Activated CD8-positive, alpha-beta memory T cell treated with anti-CD3 and anti-CD28 coated beads, Interleukin-2, amount 50 U/mL, for 1 hour (primary cell): Measurements from ENCODE around the gene CYP27C1.
"Not testable (repeated sequence)": the region's sequence is repeated elsewhere in the genome, so short reads cannot be mapped to it uniquely, and the experiment has no call there.

Experiments
- DNase-seq: peaks from one replicate; pipeline ENCODE4 v3.0.0-alpha.2; 2020; ENCODE audit errors: extremely low read depth

The CYP27C1 gene

DNA sequence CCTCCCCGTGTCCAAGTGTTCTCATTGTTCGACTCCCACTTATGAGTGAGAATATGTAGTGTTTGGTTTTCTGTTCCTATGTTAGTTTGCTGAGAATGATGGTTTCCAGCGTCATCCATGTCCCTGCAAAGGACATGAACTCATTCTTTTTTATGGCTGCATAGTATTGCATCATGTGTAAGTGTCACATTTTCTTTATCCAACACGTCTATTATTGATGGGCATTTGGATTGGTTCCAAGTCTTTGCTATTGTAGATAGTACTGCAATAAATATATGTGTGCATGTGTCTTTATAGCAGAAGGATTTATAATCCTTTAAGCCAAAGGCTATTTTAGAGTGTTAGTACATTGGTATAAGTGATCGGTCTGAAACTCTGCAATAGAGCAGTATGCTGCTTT, 4.0 kb upstream of the CYP27C1 start:
- not testable (repeated sequence) for DNase-seq

DNA sequence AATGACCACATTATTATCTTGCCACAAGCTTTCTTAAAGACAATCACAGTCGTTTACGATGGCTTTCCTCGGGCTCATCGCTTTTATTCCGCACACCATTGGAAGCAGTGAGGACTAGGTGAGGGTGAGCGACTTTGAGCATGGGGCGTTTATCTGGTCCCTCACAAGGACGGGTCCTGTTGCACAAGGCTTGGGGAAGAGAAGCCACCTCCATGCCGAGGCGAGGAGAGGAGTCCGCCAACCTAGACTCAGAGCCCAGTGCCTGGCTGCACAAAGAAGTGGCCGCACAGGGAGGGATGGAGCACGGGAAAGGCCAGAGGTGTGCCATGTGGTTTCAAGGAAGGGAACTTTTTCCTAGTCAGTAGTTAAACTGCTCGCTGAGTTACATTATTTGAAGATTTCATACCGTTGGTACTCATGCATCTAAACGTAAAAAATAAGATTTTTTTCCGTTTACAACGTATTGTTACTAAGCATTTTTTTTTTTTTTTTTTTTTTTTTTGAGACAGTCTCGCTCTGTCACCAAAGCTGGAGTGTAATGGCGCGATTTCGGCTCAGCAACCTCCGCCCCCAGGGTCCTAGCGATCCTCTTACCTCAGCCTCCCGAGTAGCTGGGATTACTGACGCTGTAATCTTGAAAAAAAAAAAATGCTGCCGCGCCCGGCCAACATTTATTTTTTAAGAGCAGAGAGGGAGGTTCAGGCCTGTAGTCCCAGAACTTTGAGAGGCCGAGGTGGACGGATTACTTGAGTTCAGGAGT, 849 bp upstream of the CYP27C1 start:
- no peak for DNase-seq

DNA sequence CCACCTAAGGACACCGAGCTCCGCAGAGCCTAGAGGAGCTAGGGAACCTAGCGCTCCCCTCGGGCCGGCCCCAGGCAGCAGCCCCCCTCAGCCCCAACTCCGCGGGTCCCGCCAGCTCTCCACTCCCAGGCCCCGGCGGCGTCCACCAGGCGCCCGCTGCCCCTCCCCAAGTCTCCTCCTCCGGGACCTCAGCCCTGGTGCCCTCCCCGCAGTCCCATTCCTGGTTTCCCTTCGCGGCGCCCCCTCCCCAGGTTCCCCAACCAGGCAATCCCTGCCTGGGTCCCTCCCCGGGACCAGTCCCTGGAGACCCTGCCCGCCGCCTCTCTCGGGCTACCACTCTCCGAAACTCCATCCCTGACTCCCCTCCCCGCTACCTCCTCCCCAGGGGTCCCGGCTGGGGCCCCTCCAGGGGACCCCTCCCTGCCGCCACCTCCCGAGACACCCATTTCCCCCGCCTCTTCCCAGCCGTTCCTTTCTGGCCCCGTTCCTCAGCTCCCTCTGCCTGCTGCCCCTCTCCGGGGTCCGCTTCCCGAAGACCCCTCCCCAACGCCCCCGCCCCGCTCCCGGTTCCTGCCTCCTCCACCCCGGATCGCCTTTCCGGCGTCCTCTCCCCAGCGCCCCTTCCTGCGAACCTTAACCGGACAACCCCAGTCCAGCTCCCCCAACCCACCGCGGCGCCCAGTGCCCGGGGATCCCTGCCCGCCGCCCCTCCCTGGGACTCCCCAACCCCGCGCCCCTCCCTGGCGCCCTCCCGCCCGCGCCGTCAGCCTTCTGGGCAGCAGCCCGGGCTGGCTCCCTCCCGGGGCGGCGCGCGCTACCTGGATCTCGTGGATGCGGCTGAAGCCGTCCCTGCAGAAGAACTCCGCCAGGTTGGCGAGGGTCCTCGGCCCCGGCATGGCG, 678 bp downstream of the CYP27C1 start:
- DNase-seq, result no peak

DNA sequence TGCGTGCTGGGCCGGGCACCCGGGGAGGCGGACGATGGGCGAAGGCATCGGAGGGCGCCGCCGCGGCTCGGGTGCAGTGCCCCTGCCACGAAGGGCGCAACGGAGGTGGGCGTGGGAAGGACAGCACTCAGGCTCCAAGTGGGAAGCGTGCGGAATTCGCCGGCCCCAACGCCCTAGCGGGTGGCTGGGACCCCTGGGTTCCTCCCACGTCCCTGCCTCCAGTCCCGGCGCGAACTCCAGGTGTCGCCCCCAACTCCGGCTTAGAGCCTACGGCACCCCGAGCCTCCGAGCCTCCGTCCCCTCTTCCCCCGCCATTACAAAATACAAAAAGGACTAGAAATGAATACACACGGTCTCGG, 1.3 kb downstream of the CYP27C1 start:
- no peak for DNase-seq

DNA sequence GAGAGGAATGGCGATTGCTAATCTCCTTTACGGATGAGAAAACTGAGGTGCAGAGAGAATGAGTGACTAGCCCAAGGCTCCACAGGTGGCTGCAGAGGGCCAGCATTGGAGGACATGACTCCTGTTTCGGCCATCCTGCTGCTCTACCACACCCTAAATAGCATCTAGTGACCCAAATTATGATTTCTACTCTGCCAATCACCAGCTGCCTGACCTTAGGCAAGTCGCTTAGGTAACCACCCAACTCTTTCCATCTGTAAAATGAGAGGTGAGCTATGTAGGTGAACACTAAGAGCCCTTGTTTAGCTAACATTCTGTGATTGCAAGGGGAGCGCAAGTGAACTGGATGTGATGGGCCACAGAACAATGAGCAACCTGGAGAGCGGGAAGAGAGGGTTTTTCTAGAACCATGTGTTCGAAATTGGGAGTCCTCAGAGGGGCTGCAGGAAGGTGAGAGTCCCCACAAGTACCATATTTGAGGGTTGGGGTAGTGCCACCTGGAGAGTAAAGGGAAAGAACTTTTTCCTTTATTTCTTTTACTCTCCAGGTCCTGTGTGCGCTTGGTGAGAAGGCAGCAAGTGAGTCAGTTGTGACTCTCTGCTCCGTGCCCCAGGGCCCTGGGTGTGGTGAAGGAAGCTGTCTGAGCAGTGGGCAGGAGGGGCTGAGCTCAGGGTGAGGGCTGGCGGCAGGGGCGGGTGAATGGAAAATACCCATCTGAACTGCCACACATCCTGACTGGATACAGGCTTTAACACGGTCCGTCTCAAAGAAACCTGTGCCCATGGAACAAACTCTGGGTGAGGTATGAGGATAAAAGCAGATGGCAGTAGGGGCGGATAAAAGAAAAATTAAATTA, 2.4 kb downstream of the CYP27C1 start:
- DNase-seq, result no peak

DNA sequence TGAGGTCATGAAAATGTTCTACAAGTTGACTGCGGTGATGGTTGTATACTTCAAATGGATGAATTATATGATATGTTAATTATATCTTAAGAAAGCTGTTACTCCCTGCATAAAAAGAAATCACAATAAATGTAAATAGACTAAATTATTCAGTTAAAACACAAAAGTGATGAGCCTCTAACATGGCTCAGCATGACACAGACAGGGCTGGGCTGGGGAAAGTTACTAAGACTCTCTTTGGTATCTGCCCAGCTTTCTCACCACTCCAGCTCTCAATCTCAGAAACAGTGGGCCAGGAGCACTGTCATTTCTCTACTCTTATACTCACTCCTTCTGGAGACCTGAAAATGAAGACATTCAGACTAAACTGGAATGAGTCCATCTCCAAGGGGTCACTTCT, 3.5 kb downstream of the CYP27C1 start:
- DNase-seq, result no peak

DNA sequence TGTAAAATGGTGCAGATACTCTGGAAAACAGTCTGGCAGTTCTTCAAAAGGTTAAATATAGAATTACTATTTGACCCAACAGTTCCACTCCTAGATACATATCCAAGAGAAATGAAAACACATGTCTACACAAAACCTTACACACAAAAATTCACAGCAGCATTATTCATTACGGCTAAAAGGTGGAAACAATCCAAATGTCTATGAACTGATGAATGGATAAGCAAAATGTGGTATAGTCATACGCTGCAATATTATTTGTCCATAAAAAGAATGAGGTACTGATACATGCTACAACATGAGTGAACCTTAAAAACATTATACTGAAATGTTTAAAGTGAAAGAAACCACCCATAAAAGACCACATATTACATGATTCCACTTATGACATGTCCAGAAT, 4.0 kb downstream of the CYP27C1 start:
- no peak for DNase-seq

DNA sequence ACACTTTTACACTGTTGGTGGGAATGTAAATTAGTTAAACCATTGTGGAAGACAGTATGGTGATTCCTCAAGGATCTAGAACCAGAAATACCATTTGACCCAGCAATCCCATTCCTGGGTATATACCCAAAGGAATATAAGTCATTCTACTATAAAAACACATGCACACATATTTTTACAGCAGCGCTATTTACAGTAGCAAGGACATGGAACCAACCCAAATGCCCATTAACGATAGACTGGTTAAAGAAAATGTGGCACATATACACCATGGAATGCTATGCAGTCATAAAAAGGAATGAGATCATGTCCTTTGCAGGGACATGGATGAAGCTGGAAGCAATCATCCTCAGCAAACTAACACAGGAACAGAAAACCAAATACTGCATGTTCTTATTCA, 5.9 kb downstream of the CYP27C1 start:
- DNase-seq, result not testable (repeated sequence)

DNA sequence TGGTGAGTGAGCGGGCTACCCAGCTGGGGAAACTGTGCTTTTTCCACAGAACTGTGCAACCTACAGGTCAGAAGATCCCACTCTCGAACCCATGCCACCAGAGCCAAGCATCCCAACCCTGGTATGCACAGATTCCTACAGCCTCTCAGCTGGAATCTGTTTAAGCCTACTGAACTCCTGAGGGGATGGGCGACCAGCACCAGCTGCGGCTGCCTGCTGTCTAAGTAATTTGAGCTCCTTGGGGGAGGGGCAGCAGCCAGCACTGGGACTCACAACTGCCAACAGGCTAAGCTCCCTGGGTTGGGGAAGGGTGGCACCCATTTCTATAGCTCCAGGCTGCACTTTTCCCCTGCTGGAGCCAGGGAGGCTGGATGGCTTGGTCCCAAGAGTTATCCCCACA, 11.8 kb downstream of the CYP27C1 start:
- no peak for DNase-seq

DNA sequence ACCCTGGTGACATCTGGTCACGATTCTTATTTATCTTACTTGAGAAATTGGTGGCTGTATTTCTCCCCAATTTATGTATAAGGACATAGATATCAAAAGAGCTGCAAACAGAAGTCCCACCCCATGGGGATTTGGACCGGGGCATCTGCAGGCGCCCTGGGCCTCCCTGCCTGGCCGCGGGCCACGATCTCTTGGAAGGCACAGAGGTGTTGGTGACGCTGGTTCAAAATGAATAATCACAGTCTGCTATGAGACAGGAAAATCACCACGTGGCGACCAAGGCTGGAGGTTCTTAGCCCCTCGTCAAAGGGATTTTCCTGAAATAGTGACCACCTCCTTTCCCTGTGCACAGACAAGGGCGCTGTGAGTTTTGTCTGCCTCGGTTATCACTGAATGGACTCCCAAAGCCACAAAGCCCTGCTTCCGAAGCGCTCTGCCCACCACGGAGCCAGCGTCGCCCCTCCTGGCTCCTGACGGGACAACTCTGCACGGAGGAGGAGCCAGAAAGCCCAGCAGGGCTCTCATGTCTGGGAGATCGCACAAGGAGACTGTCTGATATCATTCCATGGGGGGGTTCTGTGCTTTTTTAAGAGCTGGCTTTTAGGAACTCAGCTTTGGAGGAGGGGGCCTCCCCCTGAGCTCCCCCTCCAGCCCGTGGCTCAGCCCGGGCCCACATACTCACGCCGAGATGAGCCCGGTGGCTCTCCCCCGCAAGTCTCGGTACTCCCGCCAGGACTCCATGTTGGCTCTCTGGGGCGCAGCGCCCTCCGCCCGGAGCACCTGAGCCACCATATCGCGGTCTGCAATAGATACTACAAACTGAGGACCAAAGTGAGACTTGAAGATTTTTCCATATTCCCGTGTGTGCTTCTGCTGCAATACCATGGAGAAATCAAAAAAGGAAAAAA, 14.6 kb downstream of the CYP27C1 start:
- no peak for DNase-seq

DNA sequence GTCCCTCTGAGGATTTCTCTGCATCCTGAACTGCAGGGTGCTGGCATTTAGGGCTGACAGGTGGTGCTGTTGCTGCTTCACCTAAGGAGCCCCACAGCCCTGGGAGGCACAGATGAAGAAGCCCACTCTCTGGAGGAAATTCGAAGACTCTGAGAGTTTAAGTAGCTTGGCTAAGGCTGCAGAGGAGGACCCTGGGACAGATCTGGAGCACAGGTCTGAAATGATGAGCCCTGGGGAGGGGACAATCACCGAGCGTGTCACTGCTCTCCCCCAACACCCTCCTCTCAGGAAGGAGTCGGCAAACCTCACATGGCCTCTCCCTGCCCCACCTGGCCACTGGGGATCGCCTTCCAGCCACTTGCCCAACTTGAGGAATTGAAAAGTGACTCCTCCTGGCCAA, 18.6 kb downstream of the CYP27C1 start:
- DNase-seq, result no peak

DNA sequence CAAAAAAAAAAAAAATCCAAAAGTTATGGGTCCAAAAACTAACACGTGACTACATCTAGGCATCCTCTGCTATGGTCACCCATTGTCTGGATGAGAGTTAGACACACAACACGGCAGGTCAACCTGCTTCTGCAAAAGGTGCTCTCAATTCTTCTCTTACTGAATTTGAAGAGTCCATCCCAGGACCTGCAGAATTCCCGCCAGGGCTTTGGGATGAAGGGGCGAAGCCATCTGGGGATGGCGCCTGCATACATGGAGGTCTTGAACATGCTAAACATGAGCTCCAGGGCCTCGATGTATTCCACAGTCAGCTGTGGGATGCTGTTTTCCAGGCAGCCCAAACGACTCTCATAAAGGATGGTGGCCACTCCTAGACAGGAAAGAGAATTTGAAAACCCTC, 19.1 kb downstream of the CYP27C1 start:
- DNase-seq, result no peak

DNA sequence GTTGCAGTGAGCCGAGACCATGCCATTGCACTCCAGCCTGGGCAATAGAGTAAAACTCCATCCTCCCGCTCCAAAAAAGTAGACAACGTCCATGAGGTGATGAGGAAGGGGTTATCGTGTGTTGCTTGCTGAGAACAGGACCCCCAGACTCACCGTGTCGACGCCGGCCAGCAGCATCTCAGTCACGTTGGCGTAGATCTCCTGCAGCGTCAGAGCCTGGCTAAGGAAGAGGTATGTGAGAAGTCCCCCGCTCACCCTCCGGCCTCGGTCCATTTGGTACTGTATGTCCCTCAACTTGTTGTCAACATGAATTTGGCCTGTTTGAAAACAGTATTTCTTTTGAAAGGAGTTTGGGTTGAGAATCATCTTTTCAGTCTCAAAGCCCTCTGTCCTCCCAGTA, 20.9 kb downstream of the CYP27C1 start:
- DNase-seq, result no peak

DNA sequence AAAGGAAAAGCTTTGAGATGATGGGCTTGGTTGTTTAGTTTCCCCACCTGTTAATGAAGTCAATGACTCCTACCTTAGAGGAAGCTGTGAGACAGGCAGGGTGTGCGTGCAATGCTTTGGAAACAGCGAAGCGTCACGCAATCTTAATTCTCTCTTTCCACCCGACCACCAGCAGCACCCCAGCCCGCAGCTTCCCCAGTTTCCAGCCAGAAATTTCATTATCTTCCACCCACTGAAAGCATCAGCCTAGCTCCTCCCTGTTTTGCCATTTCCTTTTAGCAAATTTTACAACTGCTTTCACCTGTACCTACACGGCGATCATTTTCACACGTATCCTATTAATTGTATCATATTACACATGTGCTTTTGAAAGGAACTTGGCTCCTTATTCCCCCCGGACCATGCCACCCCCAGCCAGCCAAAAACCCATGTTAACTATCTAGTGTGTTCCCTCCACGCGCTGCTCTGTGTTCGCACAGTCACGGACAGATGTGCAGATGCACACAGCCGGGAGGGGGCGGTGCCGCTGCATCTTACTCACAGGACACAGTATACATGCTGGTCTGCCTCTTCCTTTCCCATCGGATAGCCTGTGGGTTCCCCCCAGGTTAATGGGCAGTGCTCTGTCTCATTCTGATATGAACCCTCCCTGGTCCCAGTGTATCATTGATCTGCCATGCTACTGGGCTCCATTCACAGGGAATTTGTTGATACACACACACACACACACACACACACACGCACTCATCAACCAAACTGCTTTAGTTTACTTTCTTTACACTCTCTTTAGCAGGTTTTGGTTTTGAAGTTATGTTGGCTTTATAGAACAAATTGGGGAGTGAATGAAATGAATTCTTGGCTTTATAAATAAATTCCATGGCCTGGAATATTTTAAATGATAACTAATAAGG, 22.4 kb downstream of the CYP27C1 start:
- DNase-seq, result no peak

DNA sequence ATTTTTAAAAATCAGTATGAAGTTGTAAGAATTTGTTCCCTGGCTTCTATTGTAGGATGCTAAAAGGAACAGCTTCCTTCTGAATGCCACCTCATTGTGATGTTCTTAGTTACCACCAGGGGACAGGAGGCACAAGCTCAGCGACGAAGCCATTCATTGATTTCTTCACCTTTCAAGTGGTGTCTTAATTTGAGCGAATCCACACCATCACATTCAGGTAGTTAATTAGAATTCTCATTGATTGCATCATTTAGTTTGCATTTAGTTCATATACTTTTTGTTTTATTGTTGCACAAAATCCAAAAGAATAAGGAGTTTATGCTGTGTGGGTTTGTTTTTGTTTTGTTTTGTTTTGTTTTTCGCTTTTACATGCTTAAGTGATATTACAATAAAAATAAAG, 23.1 kb downstream of the CYP27C1 start:
- no peak for DNase-seq

DNA sequence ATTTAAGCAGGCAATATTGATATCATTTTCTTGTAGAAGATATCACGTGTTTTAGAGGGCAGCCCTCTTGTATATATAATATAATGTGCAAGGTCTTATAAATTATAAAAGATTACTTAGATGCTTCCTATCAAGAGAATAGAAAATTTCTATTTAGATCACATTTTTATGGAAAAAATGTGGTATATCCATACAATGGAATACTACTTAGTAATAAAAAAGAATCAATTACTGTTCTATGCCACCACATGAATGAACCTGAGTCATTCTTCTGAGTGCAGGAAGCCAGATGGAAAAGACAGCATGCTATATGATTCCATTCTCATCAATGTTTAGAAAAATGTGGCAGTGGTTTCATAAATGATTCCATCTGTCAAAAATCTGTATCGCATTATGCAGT, 23.6 kb downstream of the CYP27C1 start:
- no peak for DNase-seq

DNA sequence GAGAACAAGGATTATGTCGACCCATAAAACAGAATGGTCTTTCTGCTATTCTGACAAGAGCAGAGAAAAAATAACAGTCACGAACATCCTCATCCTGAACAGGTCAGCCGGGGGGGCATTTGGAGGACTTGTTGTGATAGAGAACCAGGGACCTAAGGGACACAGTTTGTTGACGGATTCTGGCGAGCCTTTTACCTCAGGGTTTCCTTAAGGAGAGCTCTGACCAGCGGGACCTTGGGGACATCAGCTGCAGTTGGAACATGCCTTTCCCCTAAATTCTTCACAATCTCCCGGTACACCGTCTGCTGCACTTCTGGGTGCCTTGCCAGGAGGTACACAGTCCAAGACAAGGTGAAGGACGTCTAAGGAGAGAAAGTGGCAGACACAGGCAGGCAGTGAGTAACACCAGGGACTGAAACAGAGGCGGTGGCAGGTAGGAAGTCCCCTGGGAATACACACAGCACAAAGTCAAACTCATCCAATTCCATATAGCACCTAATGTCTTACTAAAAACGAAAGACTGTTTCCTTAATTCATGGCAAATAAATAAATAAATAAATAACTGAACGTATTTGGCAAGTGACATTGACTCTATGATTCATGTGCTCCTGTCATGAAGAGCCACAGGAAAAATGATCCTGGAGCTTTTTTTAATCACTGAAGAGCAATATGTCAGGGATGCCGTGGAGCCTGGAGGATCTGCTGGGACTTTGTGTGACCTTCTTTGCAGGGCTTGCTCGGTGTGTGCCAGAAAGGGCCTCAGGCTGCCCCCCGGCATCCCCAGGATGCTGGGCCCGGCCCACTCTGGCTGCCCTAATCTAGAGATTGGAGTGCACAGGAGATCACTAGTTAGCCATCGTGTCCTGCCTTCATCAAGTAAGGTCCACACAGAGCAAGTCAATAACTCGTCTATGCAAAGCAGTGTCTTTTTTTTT, 24.7 kb downstream of the CYP27C1 start:
- DNase-seq, result no peak

DNA sequence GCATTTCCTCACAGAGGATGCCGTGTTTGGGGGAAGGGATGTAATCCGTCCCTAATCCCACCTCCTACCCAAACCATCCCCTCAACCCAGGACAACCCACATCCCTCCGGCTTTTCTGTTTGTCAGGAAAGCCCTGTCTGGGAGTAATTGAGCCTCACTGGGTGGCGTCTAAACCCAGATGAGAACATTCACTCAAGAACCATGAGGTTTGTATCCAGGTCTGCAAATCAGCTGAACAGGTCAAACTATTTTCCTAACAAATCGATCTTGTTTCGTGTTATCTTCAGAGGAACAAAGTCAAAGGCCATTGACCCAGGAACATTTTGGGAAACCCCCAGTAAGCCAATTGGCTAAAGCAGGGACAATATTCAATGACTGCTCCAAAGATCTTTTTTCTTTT, 25.7 kb downstream of the CYP27C1 start:
- no peak for DNase-seq

DNA sequence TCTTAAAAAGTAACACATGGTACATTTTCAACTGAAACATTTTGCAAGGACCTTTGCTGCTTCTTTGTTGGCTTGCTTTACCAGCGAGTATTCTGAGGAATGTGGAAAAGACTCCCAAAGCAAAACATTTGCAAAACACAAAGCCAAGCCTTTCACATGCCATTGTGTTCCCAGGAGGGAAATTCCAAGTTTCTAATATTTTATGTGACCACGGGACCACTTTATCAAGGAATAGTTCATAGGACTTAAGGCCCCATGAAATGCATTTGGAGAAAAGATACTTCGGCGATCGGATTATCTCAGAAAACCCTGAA, 26.2 kb downstream of the CYP27C1 start:
- no peak for DNase-seq
